Mucosa of rectum (tissue), 2 donors: Measurements from ENCODE around the gene TYW1B.
"Not testable (repeated sequence)": the region's sequence is repeated elsewhere in the genome, so short reads cannot be mapped to it uniquely, and the experiment has no call there.

Experiments
- H3K27ac ChIP-seq, 2 donors: one replicate each; pipeline ENCODE4 v1.7.0; 2013; ENCODE audit warnings: inconsistent platforms in 2 of 2, low read depth in 2 of 2, low read length in 2 of 2
- H3K27me3 ChIP-seq, 2 donors: one replicate each; pipeline ENCODE4 v1.7.0; 2013; ENCODE audit warnings: low read length in 2 of 2; ENCODE audit not compliant: control insufficient read depth in 2 of 2, insufficient read depth in 2 of 2
- H3K36me3 ChIP-seq, 2 donors: one replicate each; pipeline ENCODE4 v1.7.0; 2013; ENCODE audit warnings: low read length in 2 of 2; ENCODE audit not compliant: control insufficient read depth in 2 of 2, insufficient read depth in 2 of 2
- H3K4me1 ChIP-seq, 2 donors: one replicate each; pipeline ENCODE4 v1.7.0; 2013; ENCODE audit warnings: low read length in 2 of 2, mild to moderate bottlenecking in 1 of 2; ENCODE audit not compliant: control insufficient read depth in 2 of 2, insufficient read depth in 2 of 2
- H3K4me3 ChIP-seq, 2 donors: one replicate each; pipeline ENCODE4 v1.7.0; 2013; ENCODE audit warnings: low read length in 2 of 2
- H3K9ac ChIP-seq, 2 donors: one replicate each; pipeline ENCODE4 v1.7.0; 2013; ENCODE audit warnings: low read length in 2 of 2, low read depth in 1 of 2, mild to moderate bottlenecking in 1 of 2
- H3K9me3 ChIP-seq, 2 donors: one replicate each; pipeline ENCODE4 v1.7.0; 2013; ENCODE audit warnings: low read length in 2 of 2; ENCODE audit not compliant: control insufficient read depth in 2 of 2
- donor health status: healthy.
- donor health status: Normal muscosa, but diverticular disease.

The TYW1B gene

GRCh38 chr7:72675686-72676085, 152.3 kb downstream of the TYW1B start:
- H3K4me1 ChIP-seq, H3K4me3 ChIP-seq, H3K27me3 ChIP-seq, H3K27ac ChIP-seq, H3K9ac ChIP-seq, H3K36me3 ChIP-seq, H3K9me3 ChIP-seq: not testable (repeated sequence)

DNA sequence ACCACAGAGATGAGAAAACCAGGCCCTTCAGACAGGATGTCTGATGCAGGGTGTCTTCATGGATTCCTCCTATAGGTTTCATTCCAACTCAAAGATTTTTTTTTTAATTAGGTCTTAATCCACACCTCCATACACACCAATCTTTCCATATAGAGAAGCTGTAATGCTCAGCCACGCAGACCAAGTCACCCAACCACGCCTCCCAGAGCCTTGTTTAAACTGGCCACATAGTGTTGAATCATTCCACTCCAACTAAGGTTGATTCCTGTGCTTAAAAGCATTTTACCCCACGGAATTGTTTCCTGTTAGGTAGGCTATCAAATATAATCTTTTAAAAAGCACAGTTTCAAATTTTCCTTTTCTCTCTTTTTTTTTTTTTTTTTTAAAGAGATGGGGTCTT, 153.6 kb downstream of the TYW1B start:
- no peaks in the 10 kb centered on the region for H3K9me3 ChIP-seq
- no peaks in the 10 kb centered on the region for H3K36me3 ChIP-seq
- no peaks in the 10 kb centered on the region for H3K27me3 ChIP-seq
- H3K4me1 ChIP-seq = no peaks in the 10 kb centered on the region
- H3K4me3 ChIP-seq = no peak overlapping the region
- H3K27ac ChIP-seq = no peak overlapping the region
- no peak overlapping the region for H3K9ac ChIP-seq

DNA sequence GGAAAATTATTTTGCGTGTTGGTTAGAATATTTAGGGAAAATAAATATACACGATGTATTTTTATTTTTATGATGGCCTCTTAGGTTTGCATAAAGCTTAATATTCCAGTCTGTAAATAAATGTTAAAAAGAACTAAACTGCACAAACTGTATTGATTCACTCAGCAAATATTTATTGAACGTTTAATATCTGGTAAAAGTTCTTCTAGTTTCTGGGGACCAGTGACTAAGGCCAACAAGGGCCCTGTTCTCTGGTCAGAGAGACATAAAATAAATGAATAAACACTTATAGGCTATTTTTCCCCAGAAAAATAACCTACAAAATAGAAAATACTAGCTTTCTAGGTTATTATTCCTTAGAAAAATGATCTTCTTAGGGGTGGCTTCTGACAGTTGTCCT, 157.2 kb downstream of the TYW1B start:
- H3K9ac ChIP-seq, H3K27ac ChIP-seq, H3K27me3 ChIP-seq, H3K4me3 ChIP-seq, H3K36me3 ChIP-seq, H3K9me3 ChIP-seq, H3K4me1 ChIP-seq: not testable (repeated sequence)

- H3K4me3 ChIP-seq, H3K36me3 ChIP-seq, H3K4me1 ChIP-seq, H3K27me3 ChIP-seq, H3K27ac ChIP-seq, H3K9ac ChIP-seq, H3K9me3 ChIP-seq: not testable (repeated sequence)
Measured at GRCh38 chr7:72668435-72668834, 159.6 kb downstream of the TYW1B start.

GRCh38 chr7:72667049-72667448, 161.0 kb downstream of the TYW1B start:
- H3K4me3 ChIP-seq, H3K9me3 ChIP-seq, H3K4me1 ChIP-seq, H3K27me3 ChIP-seq, H3K36me3 ChIP-seq, H3K27ac ChIP-seq, H3K9ac ChIP-seq: not testable (repeated sequence)

DNA sequence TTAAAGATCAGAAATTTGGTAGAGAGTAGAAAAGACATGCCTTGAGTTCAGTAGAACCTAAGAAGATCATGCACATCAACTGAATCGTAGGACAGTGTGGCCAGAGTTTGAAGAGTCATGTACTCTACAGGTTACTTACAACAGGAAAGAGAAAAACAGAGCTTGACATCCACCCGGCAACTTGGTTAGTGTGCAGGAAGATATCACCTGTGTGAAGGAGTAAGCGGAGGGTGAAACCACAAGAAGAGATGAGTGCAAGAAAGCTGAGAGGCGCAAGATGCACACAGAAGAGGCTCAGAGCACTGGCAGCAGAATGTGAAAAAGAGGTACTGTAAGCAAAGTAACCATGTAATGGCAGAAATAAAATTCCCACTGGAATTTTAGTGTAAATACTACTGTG, 179.4 kb downstream of the TYW1B start:
- not testable (repeated sequence) for H3K36me3 ChIP-seq, H3K9me3 ChIP-seq, H3K27ac ChIP-seq, H3K4me1 ChIP-seq, H3K27me3 ChIP-seq, H3K4me3 ChIP-seq, H3K9ac ChIP-seq

DNA sequence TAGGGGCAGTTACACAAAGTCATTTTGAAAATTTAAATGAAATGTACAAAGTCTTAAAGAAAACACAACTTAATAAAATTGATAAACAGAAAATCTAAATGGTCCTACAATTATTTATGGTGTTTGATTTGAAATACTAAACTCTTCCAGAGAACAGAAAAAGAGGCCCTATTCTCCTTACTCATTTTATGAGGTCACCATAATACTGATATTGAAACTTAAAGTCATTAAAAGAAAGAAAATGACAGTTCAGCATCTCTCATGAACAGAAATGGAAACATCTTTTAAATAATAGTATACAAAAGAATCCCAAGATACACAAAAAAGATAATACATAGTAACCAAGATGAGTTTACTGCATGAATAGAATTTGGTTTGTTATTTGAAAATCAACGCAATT, 184.3 kb downstream of the TYW1B start:
- H3K27me3 ChIP-seq, H3K9ac ChIP-seq, H3K36me3 ChIP-seq, H3K9me3 ChIP-seq, H3K27ac ChIP-seq, H3K4me1 ChIP-seq, H3K4me3 ChIP-seq: not testable (repeated sequence)

DNA sequence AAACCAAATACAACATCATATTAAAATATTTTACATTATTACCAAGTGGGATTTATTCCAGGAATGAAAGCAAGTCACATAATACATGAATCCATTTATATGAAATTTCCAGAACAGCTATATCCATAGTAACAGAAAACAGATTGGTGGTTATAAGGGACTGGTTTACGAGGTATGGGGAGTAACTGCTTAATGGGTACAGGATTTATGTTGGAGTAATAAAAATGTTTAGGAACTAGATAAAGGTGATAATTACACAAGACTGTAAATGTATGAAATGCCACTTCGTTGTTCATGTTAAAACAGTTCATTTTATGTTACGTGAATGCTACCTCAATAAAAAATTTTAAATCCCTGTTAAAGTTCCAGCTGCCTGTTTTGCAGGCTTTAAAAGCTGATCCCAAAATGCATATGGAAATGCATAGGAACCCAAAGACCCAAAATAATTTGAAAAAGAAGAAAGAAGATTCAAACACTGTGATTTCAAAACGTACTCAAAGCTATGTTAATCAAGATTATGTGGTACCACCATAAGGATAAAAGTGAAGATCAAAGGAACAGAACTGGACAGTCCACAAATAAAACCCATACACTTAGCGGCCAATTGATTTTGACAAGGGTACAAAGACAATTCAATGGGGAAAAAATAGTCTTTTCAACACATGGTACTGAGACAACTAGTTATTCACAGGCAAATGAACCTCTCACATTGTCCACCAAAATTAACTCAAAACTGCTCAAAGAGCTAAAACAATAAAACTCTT, 186.3 kb downstream of the TYW1B start:
- not testable (repeated sequence) for H3K9me3 ChIP-seq, H3K27me3 ChIP-seq, H3K4me1 ChIP-seq, H3K4me3 ChIP-seq, H3K27ac ChIP-seq, H3K36me3 ChIP-seq, H3K9ac ChIP-seq

DNA sequence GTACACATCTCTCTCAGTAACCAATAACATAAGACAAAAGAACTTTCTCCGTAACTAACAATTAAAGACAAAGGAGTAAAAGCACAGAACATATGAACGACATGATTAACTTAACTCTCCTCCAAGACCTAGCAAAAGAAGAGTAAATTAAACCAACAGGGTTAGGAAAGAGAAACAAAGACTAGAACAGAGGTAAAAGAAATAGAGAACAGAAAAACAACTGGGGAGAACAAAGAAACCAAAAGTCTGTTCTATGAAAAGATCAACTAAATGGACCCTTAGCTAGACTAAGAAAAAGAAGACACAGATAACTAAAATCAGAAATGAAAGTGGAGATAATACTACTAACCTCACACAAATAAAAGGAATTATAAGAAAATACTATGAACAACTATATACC, 187.3 kb downstream of the TYW1B start:
- H3K27ac ChIP-seq, H3K27me3 ChIP-seq, H3K4me3 ChIP-seq, H3K9ac ChIP-seq, H3K4me1 ChIP-seq, H3K9me3 ChIP-seq, H3K36me3 ChIP-seq: not testable (repeated sequence)

GRCh38 chr7:72635273-72635908, 192.6 kb downstream of the TYW1B start:
- H3K36me3 ChIP-seq, H3K9ac ChIP-seq, H3K27ac ChIP-seq, H3K4me1 ChIP-seq, H3K27me3 ChIP-seq, H3K9me3 ChIP-seq, H3K4me3 ChIP-seq: not testable (repeated sequence)
